H9 (cell line): ENCODE results near the gene GLT8D1. TPM values are rescaled to one million over a fixed set of nuclear protein-coding genes. Genes with fewer than 3 reads are reported as not detected.

Experiments used
- DNase-seq: peaks from one replicate; pipeline ENCODE4 v3.0.0-alpha.2; 2017
- H2AFZ ChIP-seq: one replicate; pipeline ENCODE4 v1.6.1; 2013; ENCODE audit warnings: mild to moderate bottlenecking, low read length, control low read depth, moderate library complexity
- H2AK5ac ChIP-seq: 2 replicates; pipeline ENCODE4 v1.6.1; 2013; ENCODE audit warnings: low read length, control low read depth, mixed read lengths; ENCODE audit not compliant: insufficient read length
- H2BK120ac ChIP-seq: one replicate; pipeline ENCODE4 v1.6.1; 2013; ENCODE audit warnings: low read depth, mild to moderate bottlenecking, low read length, control low read depth, inconsistent platforms; ENCODE audit not compliant: poor library complexity, severe bottlenecking
- H2BK12ac ChIP-seq: 2 replicates; pipeline ENCODE4 v1.6.1; 2013; ENCODE audit warnings: low read length, control low read depth, mixed read lengths, low read depth; ENCODE audit not compliant: insufficient read length
- H2BK15ac ChIP-seq: 2 replicates; pipeline ENCODE4 v1.6.1; 2013; ENCODE audit warnings: low read depth, low read length, control low read depth
- H2BK20ac ChIP-seq: one replicate; pipeline ENCODE4 v1.6.1; 2013; ENCODE audit warnings: low read depth, mild to moderate bottlenecking, low read length, control low read depth, inconsistent platforms; ENCODE audit not compliant: poor library complexity, severe bottlenecking
- H2BK5ac ChIP-seq: 2 replicates; pipeline ENCODE4 v1.6.1; 2013; ENCODE audit warnings: low read length, control low read depth, mixed read lengths; ENCODE audit not compliant: insufficient read length
- H3K14ac ChIP-seq: 2 replicates; pipeline ENCODE4 v1.6.1; 2013; ENCODE audit warnings: low read length, control low read depth; ENCODE audit not compliant: insufficient read depth
- H3K18ac ChIP-seq: 2 replicates; pipeline ENCODE4 v1.6.1; 2013; ENCODE audit warnings: low read depth, mild to moderate bottlenecking, mixed read lengths, low read length, control low read depth; ENCODE audit not compliant: insufficient read length
- H3K23ac ChIP-seq: 2 replicates; pipeline ENCODE4 v1.6.1; 2013; ENCODE audit warnings: low read length, control low read depth, mixed read lengths, low read depth; ENCODE audit not compliant: insufficient read length
- H3K23me2 ChIP-seq: 2 replicates; pipeline ENCODE4 v1.6.1; 2013; ENCODE audit warnings: low read depth, mild to moderate bottlenecking, mixed read lengths, low read length, control low read depth; ENCODE audit not compliant: insufficient read length, poor library complexity, severe bottlenecking
- H3K27ac ChIP-seq: 2 replicates; pipeline ENCODE4 v1.5.1; 2013; ENCODE audit warnings: low read length, control low read depth, mixed read lengths, low read depth; ENCODE audit not compliant: insufficient read length
- H3K27me3 ChIP-seq: 2 replicates; pipeline ENCODE4 v1.6.1; 2013; ENCODE audit warnings: low read length, control low read depth, inconsistent platforms; ENCODE audit not compliant: insufficient read depth
- H3K4ac ChIP-seq: 2 replicates; pipeline ENCODE4 v1.6.1; 2013; ENCODE audit warnings: low read depth, mild to moderate bottlenecking, control low read depth, inconsistent platforms, low read length, moderate library complexity
- H3K4me1 ChIP-seq: 2 replicates; pipeline ENCODE4 v1.6.1; 2013; ENCODE audit warnings: low read length, control low read depth, inconsistent platforms; ENCODE audit not compliant: insufficient read depth
- H3K4me2 ChIP-seq: 2 replicates; pipeline ENCODE4 v1.6.1; 2013; ENCODE audit warnings: low read length, control low read depth, mixed read lengths; ENCODE audit not compliant: insufficient read length, insufficient read depth
- H3K56ac ChIP-seq: 2 replicates; pipeline ENCODE4 v1.6.1; 2013; ENCODE audit warnings: low read depth, mild to moderate bottlenecking, mixed read lengths, low read length, control low read depth; ENCODE audit not compliant: insufficient read length
- H3K79me1 ChIP-seq: 2 replicates; pipeline ENCODE4 v1.6.1; 2013; ENCODE audit warnings: low read depth, mild to moderate bottlenecking, moderate library complexity, low read length, control low read depth, inconsistent platforms; ENCODE audit not compliant: insufficient read depth, poor library complexity, severe bottlenecking
- H3K79me2 ChIP-seq: 2 replicates; pipeline ENCODE4 v1.6.1; 2013; ENCODE audit warnings: low read length, control low read depth, inconsistent platforms; ENCODE audit not compliant: insufficient read depth
- H3K9ac ChIP-seq: 2 replicates; pipeline ENCODE4 v1.6.1; 2013; ENCODE audit warnings: low read length, control low read depth, mixed read lengths; ENCODE audit not compliant: insufficient read length; ENCODE audit errors: extremely low read depth
- H3K9me3 ChIP-seq: one replicate; pipeline ENCODE4 v1.6.1; 2013; ENCODE audit warnings: low read depth, low read length, inconsistent platforms; ENCODE audit not compliant: control insufficient read depth
- H3T11ph ChIP-seq: one replicate; pipeline ENCODE4 v1.6.1; 2013; ENCODE audit warnings: mild to moderate bottlenecking, low read length, control low read depth, inconsistent platforms
- H4K20me1 ChIP-seq: one replicate; pipeline ENCODE4 v1.6.1; 2013; ENCODE audit not compliant: control insufficient read depth, insufficient read length, insufficient read depth
- H4K5ac ChIP-seq: 2 replicates; pipeline ENCODE4 v1.6.1; 2013; ENCODE audit warnings: low read depth, mild to moderate bottlenecking, mixed read lengths, low read length, control low read depth; ENCODE audit not compliant: insufficient read length
- H4K8ac ChIP-seq: replicated peaks from 2 replicates; pipeline ENCODE4 v1.6.1; 2013; ENCODE audit warnings: low read length, control low read depth, mixed read lengths, low read depth; ENCODE audit not compliant: insufficient read length
- H4K91ac ChIP-seq: 2 replicates; pipeline ENCODE4 v1.6.1; 2013; ENCODE audit warnings: low read depth, mild to moderate bottlenecking, moderate library complexity, mixed read lengths, low read length, control low read depth; ENCODE audit not compliant: insufficient read length
- H3K27ac Mint-ChIP-seq, 3 experiments: 2 replicates in 2 of 3; 3 replicates in 1 of 3; pipeline ENCODE4 v1.8.0; 2020 to 2021; ENCODE audit warnings: mixed read lengths in 3 of 3, mild to moderate bottlenecking in 1 of 3, moderate library complexity in 1 of 3
- H3K27me3 Mint-ChIP-seq: 2 replicates; pipeline ENCODE4 v1.8.0; 2021; ENCODE audit warnings: low read depth, mild to moderate bottlenecking, moderate library complexity, mixed read lengths
- H3K36me3 Mint-ChIP-seq, 3 experiments: 2 replicates in 2 of 3; 3 replicates in 1 of 3; pipeline ENCODE4 v1.8.0; 2020 to 2021; ENCODE audit warnings: low read depth in 3 of 3, mixed read lengths in 3 of 3; ENCODE audit not compliant: insufficient read depth in 1 of 3
- H3K4me1 Mint-ChIP-seq, 2 experiments: 2 replicates each; pipeline ENCODE4 v1.8.0; 2020; ENCODE audit warnings: mixed read lengths in 2 of 2
- H3K4me3 Mint-ChIP-seq, 2 experiments: 2 replicates in 1 of 2; 3 replicates in 1 of 2; pipeline ENCODE4 v1.8.0; 2020 to 2021; ENCODE audit warnings: mild to moderate bottlenecking in 2 of 2, mixed read lengths in 2 of 2, moderate library complexity in 1 of 2
- H3K9me3 Mint-ChIP-seq, 2 experiments: 2 replicates in 1 of 2; 3 replicates in 1 of 2; pipeline ENCODE4 v1.8.0; 2020; ENCODE audit warnings: mild to moderate bottlenecking in 2 of 2, mixed read lengths in 2 of 2, moderate library complexity in 1 of 2
- WGBS: extraction: QIAGEN DNeasy Blood & Tissue Kit; methylation state at CpG from one replicate; pipeline ENCODE4 v1.1.7; 2013; ENCODE audit warnings: missing lambda C conversion rate, low lambda C conversion rate, mixed read lengths; ENCODE audit not compliant: insufficient read length; ENCODE audit errors: extremely low coverage; 5-methylcytosine and 5-hydroxymethylcytosine counted together
- total RNA-seq: library from RNA; stranded (reverse); gene quantifications from 2 replicates; pipeline ENCODE4 v1.2.1, GENCODE V29; 2021
- TF ChIP-seq, protein P1 (sequence below): fragments of 200-600 bp; sonication (generic); conservative IDR thresholded peaks from 3 replicates; pipeline ENCODE4 v1.8.0; 2021; ENCODE audit warnings: antibody characterized with exemption, mild to moderate bottlenecking

Gene GLT8D1
- total RNA-seq, 1 experiment from 2014 or later = 39.3 TPM

DNA sequence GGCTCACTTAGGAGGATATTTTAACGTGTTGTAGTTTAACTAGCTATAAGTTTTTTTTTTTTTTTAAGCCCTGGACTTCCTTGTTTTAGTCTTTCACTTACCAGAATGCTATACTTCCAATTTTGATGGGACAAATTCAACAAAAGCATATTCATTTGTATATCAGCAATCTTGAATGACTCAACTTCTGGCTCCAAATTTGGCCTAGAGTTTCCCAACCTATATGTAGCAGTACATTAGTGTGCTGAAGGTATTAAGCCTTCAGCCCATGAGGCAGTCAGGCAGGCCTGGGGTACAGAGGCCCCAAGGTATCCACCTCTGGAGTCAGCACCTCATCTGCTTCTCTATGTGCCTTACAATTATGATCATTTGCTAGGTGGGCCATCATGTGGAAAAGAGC lies 25.8 kb downstream of the GLT8D1 start:
- H3K4me3 Mint-ChIP-seq = no peak overlapping the region
- no peaks in the 10 kb centered on the region for H3K9me3 Mint-ChIP-seq
- Histone ChIP-seq H3K4me1 (no peaks in the 10 kb centered on the region), H3T11ph (no peak overlapping the region), H3K4ac (no peak overlapping the region), H4K5ac (no peak overlapping the region), H3K27me3 (no peaks in the 10 kb centered on the region), H3K18ac (no peak overlapping the region), H3K9ac (no peak overlapping the region), H3K9me3 (no peaks in the 10 kb centered on the region), H3K14ac (no peak overlapping the region), H4K20me1 (no peaks in the 10 kb centered on the region), H2BK12ac (no peak overlapping the region), H3K27ac (no peak overlapping the region), H2BK20ac (no peak overlapping the region), H2BK120ac (no peak overlapping the region), H2AFZ (no peak overlapping the region), H3K56ac (no peak overlapping the region), H3K79me2 (peaks cover 3% of the 10 kb centered on the region; the same call in 1 of the 2 replicates), H3K23ac (no peak overlapping the region), H4K8ac (no peak overlapping the region), H3K4me2 (no peak overlapping the region), H2BK15ac (no peak overlapping the region), H3K79me1 (peaks cover 1% of the 10 kb centered on the region), H3K23me2 (no peaks in the 10 kb centered on the region), H2AK5ac (no peak overlapping the region), H4K91ac (no peak overlapping the region), H2BK5ac (no peak overlapping the region)
- no peak for DNase-seq
- no peak overlapping the region for H3K27ac Mint-ChIP-seq
- no peaks in the 10 kb centered on the region for H3K27me3 Mint-ChIP-seq
- H3K4me1 Mint-ChIP-seq = peaks cover 16 to 20% of the 10 kb centered on the region in 2 experiments
- peaks cover 24 to 57% (median 55%) of the 10 kb centered on the region in 3 experiments; a peak in 6 of 7 replicates for H3K36me3 Mint-ChIP-seq
- TF ChIP-seq, protein P1, sequence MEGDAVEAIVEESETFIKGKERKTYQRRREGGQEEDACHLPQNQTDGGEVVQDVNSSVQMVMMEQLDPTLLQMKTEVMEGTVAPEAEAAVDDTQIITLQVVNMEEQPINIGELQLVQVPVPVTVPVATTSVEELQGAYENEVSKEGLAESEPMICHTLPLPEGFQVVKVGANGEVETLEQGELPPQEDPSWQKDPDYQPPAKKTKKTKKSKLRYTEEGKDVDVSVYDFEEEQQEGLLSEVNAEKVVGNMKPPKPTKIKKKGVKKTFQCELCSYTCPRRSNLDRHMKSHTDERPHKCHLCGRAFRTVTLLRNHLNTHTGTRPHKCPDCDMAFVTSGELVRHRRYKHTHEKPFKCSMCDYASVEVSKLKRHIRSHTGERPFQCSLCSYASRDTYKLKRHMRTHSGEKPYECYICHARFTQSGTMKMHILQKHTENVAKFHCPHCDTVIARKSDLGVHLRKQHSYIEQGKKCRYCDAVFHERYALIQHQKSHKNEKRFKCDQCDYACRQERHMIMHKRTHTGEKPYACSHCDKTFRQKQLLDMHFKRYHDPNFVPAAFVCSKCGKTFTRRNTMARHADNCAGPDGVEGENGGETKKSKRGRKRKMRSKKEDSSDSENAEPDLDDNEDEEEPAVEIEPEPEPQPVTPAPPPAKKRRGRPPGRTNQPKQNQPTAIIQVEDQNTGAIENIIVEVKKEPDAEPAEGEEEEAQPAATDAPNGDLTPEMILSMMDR = no peak
- WGBS = no CpG with 5 or more reads among the region's 1 CpG
